HepG2 (cell line): Measurements from ENCODE around the gene LAMB2. TPM values are rescaled to one million over a fixed set of nuclear protein-coding genes. Genes with fewer than 3 reads are reported as not detected.

Experiments
- ATF1 ChIP-seq: IDR thresholded peaks from 2 replicates; pipeline ENCODE4 v1.6.1; 2016; ENCODE audit warnings: mild to moderate bottlenecking, control low read depth
- ATF5 ChIP-seq: sonication (generic); formaldehyde crosslinking; IDR thresholded peaks from 2 replicates; pipeline ENCODE4 v1.4.0; 2020; ENCODE audit warnings: mild to moderate bottlenecking, low read depth, missing genetic modification reagents
- GFI1 ChIP-seq: sonication (generic); formaldehyde crosslinking; IDR thresholded peaks from 2 replicates; pipeline ENCODE4 v1.5.0; 2020; ENCODE audit warnings: missing genetic modification reagents, mild to moderate bottlenecking, borderline replicate concordance
- GPBP1L1 ChIP-seq: sonication (generic); formaldehyde crosslinking; IDR thresholded peaks from 2 replicates; pipeline ENCODE4 v1.5.0; 2020; ENCODE audit warnings: mild to moderate bottlenecking, missing genetic modification reagents
- HNRNPLL ChIP-seq: fragments of 200-400 bp; formaldehyde crosslinking; IDR thresholded peaks from 2 replicates; pipeline ENCODE4 v1.6.1; 2017; ENCODE audit warnings: mild to moderate bottlenecking, low read depth, low read length; ENCODE audit not compliant: poor library complexity, severe bottlenecking
- MTERF4 ChIP-seq: sonication (generic); formaldehyde crosslinking; IDR thresholded peaks from 2 replicates; pipeline ENCODE4 v1.8.0; 2023; ENCODE audit warnings: mild to moderate bottlenecking, missing genetic modification reagents
- MXD1 ChIP-seq: sonication (generic); formaldehyde crosslinking; IDR thresholded peaks from 2 replicates; pipeline ENCODE4 v1.4.0; 2020; ENCODE audit warnings: mild to moderate bottlenecking, missing genetic modification reagents
- RERE ChIP-seq: IDR thresholded peaks from 2 replicates; pipeline ENCODE4 v1.6.1; 2016; ENCODE audit warnings: low read depth, missing genetic modification reagents, missing compliant biosample characterization
- SNAPC5 ChIP-seq: sonication (generic); formaldehyde crosslinking; IDR thresholded peaks from 2 replicates; pipeline ENCODE4 v1.8.1; 2023; ENCODE audit warnings: mild to moderate bottlenecking, missing genetic modification reagents, borderline replicate concordance
- STAT5B ChIP-seq: sonication (generic); formaldehyde crosslinking; IDR thresholded peaks from 2 replicates; pipeline ENCODE4 v1.4.0; 2020; ENCODE audit warnings: missing genetic modification reagents
- ZBTB20 ChIP-seq: sonication (generic); formaldehyde crosslinking; IDR thresholded peaks from 2 replicates; pipeline ENCODE4 v1.8.1; 2023; ENCODE audit warnings: missing genetic modification reagents, low read depth, mild to moderate bottlenecking, borderline replicate concordance
- ZNF207 ChIP-seq: fragments of 450-650 bp; IDR thresholded peaks from 2 replicates; pipeline ENCODE4 v1.6.1; 2016; ENCODE audit warnings: antibody characterized with exemption, borderline replicate concordance
- ZNF260 ChIP-seq: sonication (generic); formaldehyde crosslinking; IDR thresholded peaks from 2 replicates; pipeline ENCODE4 v1.4.0; 2020; ENCODE audit warnings: missing genetic modification reagents, low read depth, mild to moderate bottlenecking, borderline replicate concordance
- ZNF460 ChIP-seq: sonication (generic); formaldehyde crosslinking; IDR thresholded peaks from 2 replicates; pipeline ENCODE4 v1.5.1; 2020; ENCODE audit warnings: missing genetic modification reagents, mild to moderate bottlenecking, borderline replicate concordance
- ZNF772 ChIP-seq: sonication (generic); formaldehyde crosslinking; IDR thresholded peaks from 2 replicates; pipeline ENCODE4 v1.5.0; 2020; ENCODE audit warnings: mild to moderate bottlenecking, missing genetic modification reagents
- polyA plus RNA-seq, 8 experiments: library from polyadenylated mRNA; depleted of rRNA in 3 of 8; stranded (reverse) in 7 of 8; unstranded in 1 of 8; fragments of >200 nt; fragmentation: Illumina TruSeq in 4 of 8; extraction: Trizol in 4 of 8; gene quantifications; 2 replicates each; pipeline versions ENCODE4 v1.2.1 to v1.2.3, GENCODE V29; 2011 to 2016; ENCODE audit warnings: low read depth in 4 of 8, missing spikeins in 1 of 8, mixed read lengths in 1 of 8; ENCODE audit not compliant: insufficient read depth in 1 of 8
- total RNA-seq, 5 experiments: library from RNA; depleted of rRNA; stranded (reverse); fragments of >200 nt; fragmentation: Illumina TruSeq; extraction: Trizol; gene quantifications; 2 replicates each; pipeline ENCODE4 v1.2.3, GENCODE V29; 2016; ENCODE audit warnings: low read depth in 1 of 5

LAMB2 gene
- total and polyA plus RNA-seq, 2 of the 13 experiments (the other 11 are each of a cell fraction or from before 2014, with no cell fraction given) = 208 to 443 TPM

GRCh38 chr3:49104427-49105291 is 28.2 kb downstream of the LAMB2 start, which contains the start of gene QARS1 (continued):
- TF ChIP-seq RERE (CRISPR knock-in tag) (no peak), HNRNPLL (peak; percentile 47), ZBTB20 (CRISPR knock-in tag) (peak; percentile 20; the same call in 1 of the 2 replicates), STAT5B (CRISPR knock-in tag) (no peak), ZNF460 (CRISPR knock-in tag) (no peak), ZNF207 (no peak), GPBP1L1 (CRISPR knock-in tag) (no peak), ZNF260 (CRISPR knock-in tag) (no peak), MTERF4 (CRISPR knock-in tag) (peak; percentile 93), ATF1 (peak; percentile 57; the same call in 1 of the 2 replicates), GFI1 (CRISPR knock-in tag) (no peak), ATF5 (peak; percentile 83; the same call in 1 of the 2 replicates), SNAPC5 (CRISPR knock-in tag) (no peak), MXD1 (peak; percentile 92), ZNF772 (CRISPR knock-in tag) (0 out of 2 replicates have a peak, but pooled peaks have one; percentile 23)
